Keratinocyte (primary cell): ENCODE data around the gene ITGA11. TPM values are rescaled to one million over a fixed set of nuclear protein-coding genes. Genes with fewer than 3 reads are reported as not detected.

Source experiments
- DNase-seq: peaks from one replicate; pipeline ENCODE4 v3.0.0-alpha.2; 2011; ENCODE audit warnings: low read depth, missing footprints, low spot score
- FAIRE-seq: peaks from 2 replicates; lab custom pipeline; 2011; peaks lifted over from hg19 to GRCh38; lab: Jason Lieb, UNC
- H2AFZ ChIP-seq: 2 replicates; pipeline ENCODE4 v1.6.0; 2012; ENCODE audit warnings: low read length, control low read depth, inconsistent platforms; ENCODE audit not compliant: control insufficient read depth
- H3K27ac ChIP-seq: 2 replicates; pipeline ENCODE4 v1.5.1; 2011; ENCODE audit warnings: low read length; ENCODE audit not compliant: control insufficient read depth, insufficient read depth
- H3K27me3 ChIP-seq: 3 replicates; pipeline ENCODE4 v1.6.0; 2011; ENCODE audit warnings: low read length; ENCODE audit not compliant: control insufficient read depth, insufficient read depth; ENCODE audit errors: extremely low read depth
- H3K36me3 ChIP-seq, 2 experiments: 2 replicates in 1 of 2; 3 replicates in 1 of 2; pipeline ENCODE4 v1.5.1; 2011; ENCODE audit warnings: low read length in 2 of 2, mild to moderate bottlenecking in 1 of 2; ENCODE audit not compliant: control insufficient read depth in 2 of 2, insufficient read depth in 2 of 2; ENCODE audit errors: extremely low read depth in 1 of 2
- H3K4me1 ChIP-seq: 3 replicates; pipeline ENCODE4 v1.5.1; 2011; ENCODE audit warnings: low read length; ENCODE audit not compliant: control insufficient read depth, insufficient read depth; ENCODE audit errors: extremely low read depth
- H3K4me2 ChIP-seq: 3 replicates; pipeline ENCODE4 v1.6.0; 2011; ENCODE audit warnings: low read depth, low read length; ENCODE audit not compliant: control insufficient read depth, insufficient read depth; ENCODE audit errors: extremely low read depth
- H3K4me3 ChIP-seq, 3 experiments: fragments of 200-600 bp in 1 of 3; sonication (generic) in 1 of 3; 2 replicates in 2 of 3; 3 replicates in 1 of 3; pipeline ENCODE4 v1.5.1; 2011 to 2016; ENCODE audit warnings: low read length in 3 of 3, mild to moderate bottlenecking in 3 of 3, control low read depth in 2 of 3, inconsistent platforms in 1 of 3, low read depth in 1 of 3, mixed read lengths in 1 of 3, mixed run types in 1 of 3, moderate library complexity in 1 of 3; ENCODE audit not compliant: control insufficient read depth in 2 of 3, insufficient read depth in 2 of 3; ENCODE audit errors: extremely low read depth in 1 of 3
- H3K79me2 ChIP-seq: 2 replicates; pipeline ENCODE4 v1.6.0; 2012; ENCODE audit warnings: low read length; ENCODE audit not compliant: control insufficient read depth, insufficient read depth
- H3K9ac ChIP-seq: 3 replicates; pipeline ENCODE4 v1.6.0; 2011; ENCODE audit warnings: low read length; ENCODE audit not compliant: control insufficient read depth, insufficient read depth; ENCODE audit errors: extremely low read depth
- H3K9me1 ChIP-seq: 3 replicates; pipeline ENCODE4 v1.6.0; 2011; ENCODE audit warnings: low read length; ENCODE audit not compliant: control insufficient read depth, insufficient read depth; ENCODE audit errors: extremely low read depth
- H3K9me3 ChIP-seq: 2 replicates; pipeline ENCODE4 v1.5.1; 2012; ENCODE audit warnings: low read depth, low read length; ENCODE audit not compliant: control insufficient read depth
- H4K20me1 ChIP-seq: 3 replicates; pipeline ENCODE4 v1.6.0; 2011; ENCODE audit warnings: low read length; ENCODE audit not compliant: control insufficient read depth, insufficient read depth; ENCODE audit errors: extremely low read depth
- CTCF ChIP-seq, 3 experiments: IDR thresholded peaks in 1 of 3; conservative IDR thresholded peaks in 1 of 3; optimal IDR thresholded peaks in 1 of 3; 2 replicates in 2 of 3; 3 replicates in 1 of 3; pipeline versions ENCODE3 to v1.5.1; 2011; ENCODE audit warnings: low read length in 3 of 3, mild to moderate bottlenecking in 3 of 3, moderate library complexity in 2 of 3, control low read depth in 1 of 3, inconsistent platforms in 1 of 3; ENCODE audit not compliant: insufficient read depth in 2 of 3; ENCODE audit errors: extremely low read depth in 1 of 3
- EZH2 ChIP-seq: IDR thresholded peaks from one replicate; pipeline ENCODE4 v1.6.1; 2012; ENCODE audit warnings: inconsistent platforms, mild to moderate bottlenecking, low read length, moderate library complexity
- dilution Hi-C: fragments of 300-500 bp; cut with MboI; formaldehyde crosslinking; loops from one replicate; pipeline ENCODE4 v1.7.0; 2020; ENCODE audit warnings: low sequenced_read_pairs; ENCODE audit not compliant: extremely low pct_ligation_motif_present
- polyA plus RNA-seq, 5 experiments: library from polyadenylated mRNA; depleted of rRNA in 3 of 5; stranded (reverse) in 3 of 5; stranded (forward) in 1 of 5; unstranded in 1 of 5; fragments of >200 nt; gene quantifications; 1 replicate in 1 of 5; 2 replicates in 3 of 5; 3 replicates in 1 of 5; pipeline versions ENCODE4 v1.2.1 to v1.2.3, GENCODE V29; 2011 to 2012; ENCODE audit warnings: missing spikeins in 2 of 5, low read depth in 1 of 5, low replicate concordance in 1 of 5

ITGA11 gene
- polyA plus RNA-seq, 1 donor (not counting 4 experiments of a cell fraction or from before 2014, with no cell fraction given): not detected

- H3K79me2 ChIP-seq: peaks cover 56% of the 10 kb centered on the region
- dilution Hi-C loops: no loop called here
- FAIRE-seq: no peak
Observed at GRCh38 chr15:68295014-68295805, 136.8 kb downstream of the ITGA11 start.

GRCh38 chr15:68292967-68293366 lies 139.0 kb downstream of the ITGA11 start:
- no peak overlapping the region for H3K4me3 ChIP-seq
- no peaks in the 10 kb centered on the region for H3K27me3 ChIP-seq
- dilution Hi-C loops: no loop called here
- no peak overlapping the region for H3K27ac ChIP-seq
- FAIRE-seq (no peak), DNase-seq (no peak)
- H3K36me3 ChIP-seq: peaks cover 11 to 36% of the 10 kb centered on the region in 2 experiments
- no peak overlapping the region for H3K4me2 ChIP-seq
- H3K9ac ChIP-seq: no peak overlapping the region
- TF ChIP-seq EZH2 (no peak), CTCF (optimal IDR thresholded peaks at IDR 0.05 in 1 of 3, IDR thresholded peaks at IDR 0.05 in 1 of 3, conservative IDR thresholded peaks at IDR 0.05 in 1 of 3; ENCODE audit: extremely low read depth in 1 of 3, insufficient read depth in 2 of 3, low read length in 3 of 3) (no peak)
- H2AFZ ChIP-seq: no peak overlapping the region
- H3K4me1 ChIP-seq: peaks cover 16% of the 10 kb centered on the region
- H3K9me3 ChIP-seq: no peaks in the 10 kb centered on the region
- H4K20me1 ChIP-seq: peaks cover 26% of the 10 kb centered on the region
- H3K79me2 ChIP-seq: peaks cover 78% of the 10 kb centered on the region
- H3K9me1 ChIP-seq: peaks cover 4% of the 10 kb centered on the region

More at GRCh38 chr15:68295014-68295805, 136.8 kb downstream of the ITGA11 start:
- H3K4me1 ChIP-seq: peaks cover 9% of the 10 kb centered on the region
- TF ChIP-seq EZH2: no peak
- no peak for TF ChIP-seq CTCF (optimal IDR thresholded peaks at IDR 0.05 in 1 of 3, IDR thresholded peaks at IDR 0.05 in 1 of 3, conservative IDR thresholded peaks at IDR 0.05 in 1 of 3; ENCODE audit: extremely low read depth in 1 of 3, insufficient read depth in 2 of 3, low read length in 3 of 3)
- no peak overlapping the region for H3K4me3 ChIP-seq
- H3K4me2 ChIP-seq: no peak overlapping the region
- no peak overlapping the region for H2AFZ ChIP-seq
- H4K20me1 ChIP-seq: peaks cover 12% of the 10 kb centered on the region
- no peak overlapping the region for H3K9ac ChIP-seq
- no peaks in the 10 kb centered on the region for H3K27me3 ChIP-seq
- peaks cover 4% of the 10 kb centered on the region for H3K9me1 ChIP-seq
- peaks cover 14 to 27% of the 10 kb centered on the region in 2 experiments for H3K36me3 ChIP-seq
- H3K9me3 ChIP-seq: no peaks in the 10 kb centered on the region
- no peak overlapping the region for H3K27ac ChIP-seq
- no peak for DNase-seq
